Kidney epithelial cell (primary cell): Measurements from ENCODE around the gene LMBRD1. TPM values are rescaled to one million over a fixed set of nuclear protein-coding genes. Genes with fewer than 3 reads are reported as not detected.

ENCODE experiments used
- DNase-seq: peaks from one replicate; pipeline ENCODE4 v3.0.0-alpha.2; 2010; ENCODE audit warnings: low read depth
- H3K27me3 ChIP-seq: 2 replicates; pipeline ENCODE4 v1.6.0; 2011; ENCODE audit warnings: low read length; ENCODE audit not compliant: control insufficient read depth, insufficient read depth
- H3K36me3 ChIP-seq: 2 replicates; pipeline ENCODE4 v1.5.1; 2011; ENCODE audit warnings: low read length; ENCODE audit not compliant: control insufficient read depth, insufficient read depth
- H3K4me3 ChIP-seq: 2 replicates; pipeline ENCODE4 v1.5.1; 2011; ENCODE audit warnings: low read depth, mild to moderate bottlenecking, control low read depth, low read length
- CTCF ChIP-seq: IDR thresholded peaks from 2 replicates; pipeline ENCODE4 v1.5.1; 2011; ENCODE audit warnings: mild to moderate bottlenecking, moderate library complexity, low read length, control low read depth, inconsistent platforms; ENCODE audit not compliant: insufficient read depth, poor library complexity, severe bottlenecking
- total RNA-seq: library from RNA; depleted of rRNA; stranded (reverse); fragments of >200 nt; gene quantifications from 2 replicates; pipeline ENCODE4 v1.2.3, GENCODE V29; 2015

The LMBRD1 gene
- total RNA-seq, 1 donor from 2014 or later: 33.6 TPM

DNA sequence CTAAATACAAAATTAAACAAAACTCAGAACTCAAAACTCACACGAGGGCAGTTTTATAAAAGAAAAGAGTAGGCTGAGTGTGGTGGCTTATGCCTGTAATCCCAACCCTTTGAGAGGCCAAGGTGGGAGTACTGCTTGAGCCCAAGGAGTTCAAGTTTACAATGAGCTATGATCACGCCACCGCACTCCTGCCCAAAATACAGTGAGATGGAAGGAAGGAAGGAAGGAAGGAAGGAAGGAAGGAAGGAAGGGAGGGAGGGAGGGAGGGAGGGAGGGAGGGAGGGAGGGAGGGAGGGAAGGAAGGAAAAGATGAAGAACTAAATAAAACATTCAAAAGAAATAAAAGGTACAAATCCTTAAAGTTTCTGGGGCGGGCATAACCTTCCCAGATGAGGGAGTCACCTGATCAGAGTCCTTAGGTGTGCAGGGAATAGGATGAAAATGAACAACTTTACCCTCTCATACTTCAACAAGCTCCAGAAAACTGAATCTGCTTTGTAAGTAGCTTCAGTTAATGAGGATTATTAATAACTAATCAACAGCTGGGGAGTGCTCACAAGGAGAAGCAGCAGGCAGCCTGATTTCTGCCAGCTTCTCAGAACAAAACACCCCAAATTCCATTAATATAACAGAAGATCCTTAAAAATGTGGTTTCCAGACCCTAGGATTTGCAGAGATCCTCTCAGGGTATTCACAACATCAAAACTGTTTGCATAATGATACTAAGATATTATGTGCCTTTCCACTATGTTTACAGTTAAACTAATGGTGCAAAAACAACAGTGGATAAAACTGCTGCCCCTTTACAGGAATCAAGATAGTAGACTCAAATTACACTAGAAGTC, 21.8 kb downstream of the LMBRD1 start:
- DNase-seq: no peak
- Histone ChIP-seq H3K4me3 (no peak overlapping the region), H3K36me3 (no peaks in the 10 kb centered on the region), H3K27me3 (no peaks in the 10 kb centered on the region)
- no peak for TF ChIP-seq CTCF

DNA sequence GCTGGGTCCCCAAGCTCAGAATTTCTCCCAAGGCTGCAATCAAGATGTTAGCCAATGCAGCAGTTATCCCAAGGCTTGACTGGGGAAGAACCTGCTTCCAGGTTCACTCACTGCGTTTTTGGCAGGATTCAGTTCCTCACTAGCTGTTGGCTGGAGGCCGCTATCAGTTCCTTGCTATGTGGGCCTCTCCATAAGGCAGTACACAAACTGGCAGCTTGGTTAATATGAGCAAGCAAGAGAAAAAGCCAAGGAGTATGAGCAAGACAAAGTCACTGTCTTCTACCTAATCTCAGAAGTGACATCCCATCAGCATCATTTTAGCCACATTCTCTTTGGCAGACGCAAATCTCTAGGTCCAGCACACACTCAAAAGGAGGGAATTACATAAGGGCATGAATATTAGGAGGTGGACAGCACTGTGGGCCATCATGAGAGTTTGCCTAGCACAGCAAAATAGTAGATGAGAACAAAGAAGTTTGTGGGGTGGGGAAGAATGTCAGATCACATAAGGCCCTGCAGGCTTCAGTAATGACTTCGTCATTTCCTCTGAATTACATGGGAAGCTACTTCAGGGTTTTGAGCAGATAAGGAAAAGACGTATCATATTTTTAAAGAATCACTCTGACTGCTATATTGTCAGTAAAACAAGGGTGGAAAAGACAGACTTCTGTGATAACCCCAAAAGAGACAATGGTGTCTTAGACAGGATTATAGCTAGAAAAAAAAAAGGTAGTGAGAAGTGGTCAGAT, 25.5 kb downstream of the LMBRD1 start:
- H3K4me3 ChIP-seq: no peak overlapping the region
- no peak for TF ChIP-seq CTCF
- DNase-seq: no peak
- no peaks in the 10 kb centered on the region for H3K36me3 ChIP-seq
- no peaks in the 10 kb centered on the region for H3K27me3 ChIP-seq

- Histone ChIP-seq H3K36me3 (no peaks in the 10 kb centered on the region), H3K27me3 (no peaks in the 10 kb centered on the region), H3K4me3 (no peak overlapping the region)
- no peak for DNase-seq
- TF ChIP-seq CTCF: peak; percentile 13
Observed at GRCh38 chr6:69768664-69769063, 28.1 kb downstream of the LMBRD1 start.

DNA sequence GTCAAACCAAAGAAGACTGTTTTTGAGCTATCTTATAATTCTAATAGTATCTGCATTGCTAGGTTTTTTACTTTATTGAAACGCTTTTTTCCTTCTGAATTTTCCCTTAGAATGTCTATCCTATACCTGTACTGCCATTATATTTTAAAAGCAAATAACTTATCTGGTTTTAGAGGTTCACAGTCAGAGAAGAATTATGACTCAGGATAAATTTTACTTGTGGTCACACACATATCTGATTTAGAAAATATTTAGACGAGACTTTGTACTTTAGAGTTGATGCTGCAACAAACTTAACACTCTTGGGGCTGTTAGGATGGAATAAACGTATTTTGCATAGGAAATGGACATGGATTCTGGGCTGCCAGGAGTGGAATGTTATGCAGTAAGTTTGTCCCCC, 33.0 kb downstream of the LMBRD1 start:
- TF ChIP-seq CTCF: no peak
- H3K4me3 ChIP-seq: no peak overlapping the region
- H3K27me3 ChIP-seq: no peaks in the 10 kb centered on the region
- no peak for DNase-seq
- no peaks in the 10 kb centered on the region for H3K36me3 ChIP-seq

DNA sequence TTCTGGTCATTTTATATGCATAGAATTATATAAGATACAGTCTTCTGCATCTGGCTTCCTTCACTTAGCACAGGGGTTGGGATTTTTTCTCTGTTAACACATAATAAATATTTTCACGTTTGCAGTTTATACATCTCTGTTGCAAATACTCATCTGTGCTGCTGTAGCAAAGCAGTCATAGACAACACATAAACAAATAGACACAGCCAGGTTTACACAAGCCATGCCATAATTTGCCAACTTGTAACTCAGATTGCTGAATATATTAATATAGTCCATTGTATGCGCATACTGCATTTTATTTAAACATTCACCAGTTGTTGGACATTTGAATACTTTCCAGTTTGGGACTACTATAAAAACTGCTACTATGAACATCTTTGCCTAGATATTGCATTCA, 35.0 kb downstream of the LMBRD1 start:
- no peak for DNase-seq
- Histone ChIP-seq H3K4me3 (no peak overlapping the region), H3K36me3 (no peaks in the 10 kb centered on the region), H3K27me3 (no peaks in the 10 kb centered on the region)
- TF ChIP-seq CTCF: no peak
